Measurements from ENCODE around the gene ABCG2. TPM values are rescaled to one million over a fixed set of nuclear protein-coding genes. Genes with fewer than 3 reads are reported as not detected.
"Not testable (repeated sequence)": the region's sequence is repeated elsewhere in the genome, so short reads cannot be mapped to it uniquely, and the experiment has no call there.

The ABCG2 gene
- total RNA-seq, 1 donor from 2014 or later = 37.0 TPM

GRCh38 chr4:88110826-88111225 is 47.6 kb downstream of the ABCG2 start:
- Mint-ChIP-seq H3K27me3 (ENCODE audit: unreplicated experiment) (no peaks in the 10 kb centered on the region), H3K36me3 (ENCODE audit: low read depth, unreplicated experiment) (peaks cover 4% of the 10 kb centered on the region), H3K4me3 (ENCODE audit: unreplicated experiment) (no peak overlapping the region), H3K4me1 (ENCODE audit: unreplicated experiment) (peaks cover 14% of the 10 kb centered on the region), H3K27ac (ENCODE audit: unreplicated experiment) (no peak overlapping the region), H3K9me3 (ENCODE audit: unreplicated experiment) (no peaks in the 10 kb centered on the region)
- TF ChIP-seq CTCF (IDR thresholded peaks at IDR 0.05; ENCODE audit: unreplicated experiment) = no peak
- DNase-seq (ENCODE audit: low spot score) = no peak

- DNase-seq (ENCODE audit: low spot score) = no peak
- no peak overlapping the region for H3K27ac Mint-ChIP-seq (ENCODE audit: unreplicated experiment)
- no peaks in the 10 kb centered on the region for H3K36me3 Mint-ChIP-seq (ENCODE audit: low read depth, unreplicated experiment)
- no peak overlapping the region for H3K4me3 Mint-ChIP-seq (ENCODE audit: unreplicated experiment)
- no peaks in the 10 kb centered on the region for H3K9me3 Mint-ChIP-seq (ENCODE audit: unreplicated experiment)
- peaks cover 14% of the 10 kb centered on the region for H3K4me1 Mint-ChIP-seq (ENCODE audit: unreplicated experiment)
- H3K27me3 Mint-ChIP-seq (ENCODE audit: unreplicated experiment) = no peaks in the 10 kb centered on the region
- no peak for TF ChIP-seq CTCF (IDR thresholded peaks at IDR 0.05; ENCODE audit: unreplicated experiment)
Observed at GRCh38 chr4:88109123-88109881, 49.1 kb downstream of the ABCG2 start.

GRCh38 chr4:88108747-88109122 is 49.7 kb downstream of the ABCG2 start:
- Mint-ChIP-seq H3K36me3 (ENCODE audit: low read depth, unreplicated experiment) (no peaks in the 10 kb centered on the region), H3K4me1 (ENCODE audit: unreplicated experiment) (peaks cover 14% of the 10 kb centered on the region), H3K27ac (ENCODE audit: unreplicated experiment) (no peak overlapping the region), H3K9me3 (ENCODE audit: unreplicated experiment) (no peaks in the 10 kb centered on the region), H3K4me3 (ENCODE audit: unreplicated experiment) (no peak overlapping the region), H3K27me3 (ENCODE audit: unreplicated experiment) (no peaks in the 10 kb centered on the region)
- DNase-seq (ENCODE audit: low spot score) = no peak
- TF ChIP-seq CTCF (IDR thresholded peaks at IDR 0.05; ENCODE audit: unreplicated experiment) = no peak

GRCh38 chr4:88108108-88108465 is 50.4 kb downstream of the ABCG2 start:
- not testable (repeated sequence) for H3K27ac Mint-ChIP-seq (ENCODE audit: unreplicated experiment); H3K4me3 Mint-ChIP-seq (ENCODE audit: unreplicated experiment); H3K36me3 Mint-ChIP-seq (ENCODE audit: low read depth, unreplicated experiment); H3K27me3 Mint-ChIP-seq (ENCODE audit: unreplicated experiment); H3K9me3 Mint-ChIP-seq (ENCODE audit: unreplicated experiment); DNase-seq (ENCODE audit: low spot score)
- H3K4me1 Mint-ChIP-seq (ENCODE audit: unreplicated experiment) = peaks cover 14% of the 10 kb centered on the region

GRCh38 chr4:88107406-88108107 is 50.9 kb downstream of the ABCG2 start:
- no peak overlapping the region for H3K4me3 Mint-ChIP-seq (ENCODE audit: unreplicated experiment)
- no peaks in the 10 kb centered on the region for H3K9me3 Mint-ChIP-seq (ENCODE audit: unreplicated experiment)
- no peak for TF ChIP-seq CTCF (IDR thresholded peaks at IDR 0.05; ENCODE audit: unreplicated experiment)
- H3K36me3 Mint-ChIP-seq (ENCODE audit: low read depth, unreplicated experiment) = no peaks in the 10 kb centered on the region
- peaks cover 14% of the 10 kb centered on the region for H3K4me1 Mint-ChIP-seq (ENCODE audit: unreplicated experiment)
- H3K27ac Mint-ChIP-seq (ENCODE audit: unreplicated experiment) = no peak overlapping the region
- no peaks in the 10 kb centered on the region for H3K27me3 Mint-ChIP-seq (ENCODE audit: unreplicated experiment)
- DNase-seq (ENCODE audit: low spot score) = no peak

Data from endothelial cell (in vitro differentiated cells).